ENCODE measurements around the gene ARID3C.

ARID3C gene, protein sequence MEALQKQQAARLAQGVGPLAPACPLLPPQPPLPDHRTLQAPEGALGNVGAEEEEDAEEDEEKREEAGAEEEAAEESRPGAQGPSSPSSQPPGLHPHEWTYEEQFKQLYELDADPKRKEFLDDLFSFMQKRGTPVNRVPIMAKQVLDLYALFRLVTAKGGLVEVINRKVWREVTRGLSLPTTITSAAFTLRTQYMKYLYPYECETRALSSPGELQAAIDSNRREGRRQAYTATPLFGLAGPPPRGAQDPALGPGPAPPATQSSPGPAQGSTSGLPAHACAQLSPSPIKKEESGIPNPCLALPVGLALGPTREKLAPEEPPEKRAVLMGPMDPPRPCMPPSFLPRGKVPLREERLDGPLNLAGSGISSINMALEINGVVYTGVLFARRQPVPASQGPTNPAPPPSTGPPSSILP

GRCh38 chr9:34628656-34629490, at the start of gene ARID3C:
ARID3C (minus strand) TSS chr9:34629066; CDS start chr9:34628014, 1,052 bp downstream.
- no peak for FAIRE-seq

- FAIRE-seq = no peak
Observed at GRCh38 chr9:34675869-34676268, 47.0 kb upstream of the ARID3C start.

DNA sequence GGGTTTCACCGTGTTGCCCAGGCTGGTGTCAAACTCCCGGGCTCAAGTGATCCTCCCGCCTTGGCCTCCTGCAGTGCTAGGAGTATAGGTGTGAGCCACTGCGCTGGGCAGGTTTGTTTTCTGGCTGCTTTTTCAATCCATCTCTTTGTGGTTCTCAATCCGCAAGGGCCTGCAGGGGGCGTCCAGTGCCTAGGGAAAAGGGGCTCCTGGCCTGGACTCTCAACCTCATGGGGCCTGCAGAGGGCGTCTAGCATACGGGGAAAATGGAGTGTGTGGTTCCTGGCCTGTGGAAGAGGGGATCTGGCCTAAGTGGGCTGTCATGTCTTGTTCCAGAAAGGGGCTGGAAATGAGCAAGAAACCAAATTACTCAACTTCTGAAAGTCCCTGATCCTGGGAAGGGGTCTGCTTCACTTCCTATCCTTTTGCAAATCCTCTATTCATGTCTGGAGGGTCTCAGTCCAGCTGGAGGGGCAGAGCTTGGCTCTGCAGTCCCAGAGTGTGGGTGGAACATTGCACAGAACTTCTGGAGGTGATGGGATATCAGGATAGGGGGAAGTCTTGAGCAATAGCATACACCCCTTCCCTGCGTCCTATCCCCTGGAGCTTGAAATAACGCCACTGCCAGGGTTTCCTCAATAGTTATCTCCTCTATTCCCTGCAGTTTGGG, 46.3 kb upstream of the ARID3C start:
- FAIRE-seq = no peak

DNA sequence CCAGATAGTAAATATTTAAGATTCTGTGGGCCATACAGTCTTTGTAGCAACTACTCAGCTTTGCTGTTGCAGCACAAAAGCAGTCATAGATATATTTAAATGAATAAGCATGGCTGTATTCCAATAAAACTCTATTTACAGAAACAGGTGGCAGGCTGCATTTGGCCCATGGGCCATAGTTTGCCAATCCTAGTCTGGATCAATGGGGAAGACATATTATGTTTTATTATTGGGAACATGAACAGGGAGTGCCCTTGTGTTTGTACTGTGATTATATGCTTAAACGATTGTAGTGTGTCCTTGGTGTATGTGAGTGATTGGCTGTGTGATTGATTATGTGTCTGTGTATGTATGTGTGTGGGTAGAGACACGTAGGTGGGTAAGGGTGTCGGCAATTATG, 45.6 kb upstream of the ARID3C start:
- FAIRE-seq = no peak

DNA sequence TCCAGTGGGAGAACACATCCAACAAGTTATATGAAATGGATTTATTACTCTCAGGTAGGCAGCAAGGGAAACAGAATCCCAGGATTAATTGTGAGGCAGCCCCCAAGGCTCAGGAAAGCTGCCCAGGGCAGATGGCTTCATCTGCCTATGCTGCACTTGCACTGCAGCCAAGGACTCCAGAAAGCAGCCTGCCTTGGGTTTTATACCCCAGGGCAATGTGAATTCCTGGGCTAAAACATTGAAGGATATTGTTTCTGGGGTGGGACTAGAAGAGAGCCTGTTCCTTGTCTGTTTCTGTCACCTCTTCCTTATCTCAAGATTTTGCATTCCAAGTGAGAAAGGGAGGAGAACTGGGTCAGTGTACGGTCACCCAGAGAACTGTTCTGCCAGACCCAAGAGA, 42.4 kb upstream of the ARID3C start:
- FAIRE-seq = no peak

DNA sequence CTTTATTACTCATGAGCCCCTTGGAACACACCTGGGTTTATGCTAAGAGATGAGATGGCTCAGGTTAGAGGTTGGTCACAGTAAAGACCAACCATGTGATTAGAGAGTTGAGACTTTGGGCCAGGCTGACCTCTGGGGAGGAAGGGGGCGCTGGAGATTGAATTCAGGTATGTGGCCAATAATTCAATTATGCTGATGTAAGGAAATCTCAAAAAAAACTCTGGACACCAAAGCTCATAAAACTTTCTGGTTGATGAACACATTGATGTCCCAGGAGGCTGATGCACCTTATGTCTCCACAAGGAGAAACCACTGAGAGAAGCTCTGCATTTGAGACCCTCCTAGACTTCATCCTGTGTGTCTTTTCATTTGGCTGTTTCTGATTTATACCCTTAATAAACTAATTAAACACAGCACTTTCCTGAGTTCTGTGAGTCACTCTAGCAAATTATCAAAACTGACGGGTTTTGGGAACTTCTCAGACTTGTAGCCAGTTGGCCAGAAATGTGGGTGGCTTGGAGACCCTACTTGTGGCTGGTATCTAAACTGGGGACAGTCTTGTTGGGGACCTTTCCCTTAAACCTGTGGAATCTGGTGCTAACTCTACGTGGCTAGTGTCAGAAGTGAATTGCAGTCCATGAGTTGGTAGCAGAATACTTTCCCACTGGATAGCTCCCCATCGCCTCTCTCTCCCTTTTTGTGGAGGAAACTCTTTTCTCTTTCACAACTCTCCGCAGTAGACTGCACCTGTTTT, 41.1 kb upstream of the ARID3C start:
- no peak for FAIRE-seq

- no peak for FAIRE-seq
Observed at GRCh38 chr9:34665381-34666250, 36.8 kb upstream of the ARID3C start.

DNA sequence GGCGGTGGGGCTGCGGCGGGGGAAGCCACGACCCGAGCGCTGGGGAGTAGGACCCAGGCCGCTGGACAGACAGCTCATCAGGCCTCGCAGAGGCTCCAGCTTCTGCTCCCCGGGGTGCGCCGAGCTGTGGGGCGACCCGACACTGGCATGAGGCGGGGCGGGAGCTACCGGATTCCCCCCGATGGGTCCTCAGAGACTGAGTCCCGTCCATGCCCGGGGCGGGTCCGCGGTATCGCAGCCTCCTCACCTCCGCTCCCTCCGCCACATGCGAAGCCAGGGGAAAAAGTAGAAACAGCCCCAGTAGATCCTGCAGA, 36.2 kb upstream of the ARID3C start:
- FAIRE-seq = no peak

DNA sequence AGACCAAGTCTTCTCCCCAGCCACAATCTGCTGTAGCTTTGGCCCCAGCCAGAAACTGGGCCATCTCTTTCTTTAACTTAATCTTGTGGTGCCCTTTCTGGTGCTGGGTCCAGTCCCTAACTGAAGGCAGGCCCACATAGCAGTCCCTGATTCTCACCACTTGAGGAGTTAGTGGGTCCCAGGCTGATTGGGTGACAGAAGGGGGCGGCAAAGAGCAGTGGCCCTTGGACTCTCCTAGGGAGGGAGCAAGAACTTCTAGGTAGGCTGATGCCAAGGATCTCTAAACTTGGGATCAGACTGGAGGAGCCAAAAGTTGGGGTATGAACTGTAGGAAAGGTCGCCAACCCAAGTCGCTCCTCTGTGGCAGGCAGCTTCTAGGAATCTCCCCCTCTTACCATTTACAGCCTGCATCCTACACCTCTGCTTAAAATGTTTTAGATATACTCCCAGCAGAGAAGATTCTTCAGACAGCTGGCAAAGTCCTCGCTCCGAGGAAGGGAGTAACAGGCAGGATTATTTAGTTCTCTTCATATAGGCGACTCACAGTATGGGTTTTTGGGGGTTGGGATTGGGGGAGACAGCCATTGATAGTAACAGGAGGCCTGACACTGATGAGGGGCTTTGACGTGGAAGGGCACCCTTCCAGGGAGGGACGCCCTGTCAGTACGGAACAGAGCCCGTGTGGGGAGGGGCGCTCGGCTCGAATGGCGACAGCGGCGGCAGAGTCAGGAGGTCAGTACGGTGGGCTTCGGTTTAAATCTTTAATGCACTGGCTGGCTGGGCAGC, 35.6 kb upstream of the ARID3C start:
- FAIRE-seq = no peak

DNA sequence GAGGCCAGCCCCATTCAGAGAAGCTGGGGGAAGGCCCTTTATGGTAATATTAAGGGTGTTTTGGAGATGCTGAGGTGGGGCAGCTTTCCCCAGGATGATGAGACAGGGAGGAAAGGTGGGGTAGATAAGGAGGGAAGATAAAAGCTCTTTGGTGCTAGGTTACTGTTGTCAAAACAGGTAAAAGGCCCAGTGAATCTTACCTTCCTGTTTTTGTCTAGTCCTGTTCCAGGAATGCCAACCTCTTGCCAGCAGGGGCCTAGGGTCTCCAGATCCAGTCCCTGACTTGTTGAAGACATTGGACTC, 34.4 kb upstream of the ARID3C start:
- FAIRE-seq = no peak

DNA sequence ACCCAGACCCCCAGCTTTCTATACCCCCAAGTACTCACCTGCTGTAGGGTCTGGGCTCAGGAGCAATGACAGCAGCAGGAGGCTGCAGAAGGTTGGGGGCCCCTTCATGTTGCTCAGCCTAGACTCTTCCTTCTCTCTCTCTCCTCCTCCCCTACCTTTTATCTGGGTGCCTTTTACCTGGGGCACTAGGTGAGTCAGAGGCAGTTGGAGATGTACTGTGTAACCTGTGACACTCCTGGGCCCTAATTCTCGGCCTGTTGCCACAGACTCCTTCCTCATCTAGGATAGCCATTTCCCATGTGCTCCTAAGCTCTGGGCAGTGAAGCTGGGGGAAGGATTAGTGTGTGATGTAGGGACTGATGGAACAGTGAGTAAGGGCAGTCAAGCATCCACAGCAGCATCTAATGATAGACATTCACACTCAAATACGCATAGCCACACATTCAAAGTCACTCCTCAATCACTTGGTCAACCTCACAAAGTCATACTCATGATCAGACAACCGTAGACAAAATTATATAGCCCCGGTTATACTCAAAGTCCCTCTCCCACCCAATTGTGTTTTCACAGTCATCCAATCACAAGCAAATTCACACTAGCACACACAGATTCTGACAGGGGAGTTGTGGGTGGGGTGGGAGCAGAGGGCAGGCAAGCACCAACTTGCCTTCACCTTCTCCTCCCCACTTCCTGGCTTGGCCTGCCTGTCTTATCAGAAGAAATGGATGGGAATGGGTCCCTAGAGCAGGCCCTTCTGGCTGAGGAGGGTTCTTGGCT, 33.8 kb upstream of the ARID3C start, which contains the start of gene CCL27:
CCL27 (minus strand) TSS at position 132 of the 777 bp plus-strand sequence; CDS start at position 108, 24 bp downstream.
- FAIRE-seq = no peak

DNA sequence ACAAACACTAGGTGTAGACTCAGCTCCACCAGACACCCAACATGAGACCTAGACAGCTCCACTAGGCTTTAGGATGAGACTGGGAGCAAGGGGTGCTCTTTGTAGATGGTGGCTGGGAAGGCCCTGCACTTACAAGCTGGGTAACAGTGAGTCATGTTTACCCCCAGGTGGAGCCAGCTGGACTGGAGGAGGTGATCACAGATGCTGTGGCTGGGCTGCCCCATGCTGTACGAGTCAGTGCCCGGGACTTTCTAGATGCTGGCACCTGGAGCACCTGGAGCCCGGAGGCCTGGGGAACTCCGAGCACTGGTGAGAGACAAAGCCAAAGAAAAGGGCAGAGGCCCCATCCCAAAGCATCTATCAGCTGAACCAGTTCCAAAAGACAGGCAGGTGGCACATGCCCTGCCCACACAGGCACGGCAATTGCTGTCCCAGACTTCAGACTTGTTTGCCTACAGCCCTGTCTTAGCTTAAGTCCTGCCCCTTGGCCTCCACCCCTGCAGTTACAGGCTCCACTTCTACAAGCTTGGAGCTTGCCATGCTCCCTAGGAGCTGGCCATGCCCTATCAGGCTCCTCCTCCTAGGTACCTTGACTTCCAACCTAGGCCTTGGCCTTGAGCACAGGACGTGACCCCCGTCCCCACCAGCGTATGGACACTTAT, 30.9 kb upstream of the ARID3C start:
- FAIRE-seq = no peak

GRCh38 chr9:34658461-34658860, 29.6 kb upstream of the ARID3C start:
- FAIRE-seq = no peak

GRCh38 chr9:34656992-34657391, 28.1 kb upstream of the ARID3C start:
- FAIRE-seq = no peak

- FAIRE-seq = no peak
Observed at GRCh38 chr9:34655394-34655793, 26.5 kb upstream of the ARID3C start.

DNA sequence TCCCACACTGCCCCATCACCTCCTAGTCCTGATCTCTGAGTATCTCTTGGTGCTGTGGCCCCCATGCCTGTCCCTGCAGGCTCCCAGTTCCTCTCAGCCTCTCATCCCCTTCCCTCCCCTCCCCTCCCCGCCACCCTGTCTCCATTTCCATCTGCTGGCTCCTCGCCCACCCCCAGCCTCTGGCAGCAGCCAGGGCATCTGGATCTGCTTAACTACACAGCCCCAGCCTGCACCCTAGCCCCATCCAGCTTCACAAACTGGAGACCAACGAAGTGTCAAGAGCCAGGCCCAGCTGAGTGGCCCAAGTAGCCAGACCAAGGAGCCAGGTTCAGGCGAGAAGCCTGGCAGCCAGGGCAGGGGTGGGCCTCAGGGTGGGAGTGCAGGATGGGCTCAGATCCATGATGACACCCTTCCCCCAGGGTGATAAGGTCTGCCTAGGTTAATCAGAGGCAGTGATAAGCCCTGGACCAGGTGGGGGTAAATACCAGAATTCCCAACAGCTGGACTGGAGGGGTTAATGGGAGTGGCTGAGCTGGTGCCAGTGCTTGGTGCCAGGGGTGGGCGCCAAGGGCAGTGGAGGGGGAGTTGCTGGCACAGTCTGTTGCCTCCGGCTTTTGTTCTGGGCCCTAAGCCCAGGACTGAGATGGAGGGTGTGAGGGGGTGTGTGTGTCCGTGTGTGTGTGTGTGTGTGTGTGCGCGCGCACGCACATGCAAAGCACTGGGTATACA, 25.6 kb upstream of the ARID3C start:
- no peak for FAIRE-seq

DNA sequence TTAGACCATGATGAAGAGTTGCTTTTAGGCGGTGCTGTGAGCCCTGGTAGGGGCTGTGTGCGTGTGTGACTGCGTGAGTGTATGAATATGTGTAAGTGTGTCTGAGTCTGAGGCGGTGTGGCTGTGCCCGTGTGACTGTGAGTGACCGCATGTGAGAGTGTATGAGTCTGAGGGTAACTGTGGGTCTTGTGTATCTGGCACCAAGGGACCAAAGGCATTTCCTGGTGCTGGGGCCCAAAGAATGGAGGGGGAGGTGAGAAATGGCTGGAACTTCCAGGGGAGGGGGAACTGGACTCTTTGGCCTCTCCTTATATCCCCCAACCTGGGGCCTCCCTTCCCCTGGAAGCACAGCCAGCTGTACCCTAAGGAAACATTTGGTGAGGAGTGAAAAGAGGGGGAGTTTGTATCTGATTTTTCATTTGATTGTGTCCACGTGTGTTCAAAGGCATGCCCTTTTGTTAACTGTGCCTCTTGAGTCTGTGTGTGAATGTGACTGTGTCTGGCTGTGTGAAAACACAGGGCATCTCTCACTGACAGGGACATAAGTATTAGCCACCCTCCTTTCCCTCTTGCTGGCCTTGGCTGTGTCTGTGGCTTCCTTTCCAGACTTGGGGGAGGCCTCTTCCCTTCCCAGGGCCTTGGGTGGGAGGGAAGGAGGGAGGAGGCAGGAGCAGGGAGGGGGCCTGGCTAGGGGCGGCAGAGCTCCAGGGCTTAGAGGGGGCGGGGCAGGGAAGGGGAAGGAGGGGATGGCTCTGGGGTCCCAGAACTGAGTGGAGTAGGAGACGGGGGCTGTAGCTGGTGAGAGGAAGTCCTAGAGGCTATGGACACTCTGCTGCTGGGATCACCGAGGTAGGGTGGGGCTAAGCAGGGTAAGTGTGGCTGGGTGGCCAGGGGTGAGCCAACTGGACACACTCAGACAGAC, 24.5 kb upstream of the ARID3C start:
- no peak for FAIRE-seq

- no peak for FAIRE-seq
Observed at GRCh38 chr9:34652602-34653000, 23.7 kb upstream of the ARID3C start.
